IMR-90 (cell line): Measurements from ENCODE around the gene CELA3B.
"Not testable (repeated sequence)": the region's sequence is repeated elsewhere in the genome, so short reads cannot be mapped to it uniquely, and the experiment has no call there.

Experiments
- BHLHE40 ChIP-seq: fragments of 150-350 bp; IDR thresholded peaks from 2 replicates; pipeline ENCODE4 v1.6.1; 2016; ENCODE audit warnings: mild to moderate bottlenecking, low read depth, low read length
- CEBPB ChIP-seq: IDR thresholded peaks from 2 replicates; pipeline ENCODE4 v1.6.1; 2012; ENCODE audit warnings: low read depth, low read length, improper control_type of control experiment
- CHD1 ChIP-seq: IDR thresholded peaks from 2 replicates; pipeline ENCODE4 v1.6.1; 2012; ENCODE audit warnings: low read depth, low read length, improper control_type of control experiment
- CTCF ChIP-seq: conservative IDR thresholded peaks from 2 replicates; pipeline ENCODE4 v1.5.1; 2012; ENCODE audit warnings: mild to moderate bottlenecking, low read depth, low read length, improper control_type of control experiment
- ELK1 ChIP-seq: fragments of 150-350 bp; IDR thresholded peaks from 2 replicates; pipeline ENCODE4 v1.6.1; 2016; ENCODE audit warnings: low read depth, mild to moderate bottlenecking, low read length, moderate library complexity, borderline replicate concordance
- MAFK ChIP-seq: IDR thresholded peaks from 2 replicates; pipeline ENCODE4 v1.6.1; 2012; ENCODE audit warnings: low read depth, low read length, improper control_type of control experiment
- NFE2L2 ChIP-seq: fragments of 150-350 bp; IDR thresholded peaks from 2 replicates; pipeline ENCODE4 v1.6.1; 2016; ENCODE audit warnings: low read depth, mild to moderate bottlenecking, low read length
- POLR2A ChIP-seq: IDR thresholded peaks from 2 replicates; pipeline ENCODE4 v1.6.1; 2012; ENCODE audit warnings: mild to moderate bottlenecking, low read depth, low read length
- RAD21 ChIP-seq: IDR thresholded peaks from 2 replicates; pipeline ENCODE4 v1.6.1; 2012; ENCODE audit warnings: low read length, improper control_type of control experiment
- RCOR1 ChIP-seq: IDR thresholded peaks from 2 replicates; pipeline ENCODE4 v1.6.1; 2012; ENCODE audit warnings: mild to moderate bottlenecking, low read length, improper control_type of control experiment; ENCODE audit not compliant: insufficient replicate concordance
- RFX5 ChIP-seq: IDR thresholded peaks from 2 replicates; pipeline ENCODE4 v1.8.0; 2012; ENCODE audit warnings: low read depth, mild to moderate bottlenecking, low read length, moderate library complexity
- SMC3 ChIP-seq: fragments of 150-350 bp; IDR thresholded peaks from 2 replicates; pipeline ENCODE4 v1.6.1; 2016; ENCODE audit warnings: low read depth, mild to moderate bottlenecking, antibody characterized with exemption, low read length, moderate library complexity
- USF2 ChIP-seq: fragments of 150-350 bp; IDR thresholded peaks from 2 replicates; pipeline ENCODE4 v1.6.1; 2017; ENCODE audit warnings: mild to moderate bottlenecking, antibody characterized with exemption, low read length, low read depth

- not testable (repeated sequence) for TF ChIP-seq CTCF, POLR2A, RFX5, CHD1, BHLHE40, CEBPB, RAD21, SMC3, MAFK, USF2, ELK1, RCOR1, NFE2L2
These were observed 6.3 kb upstream of the CELA3B start for GRCh38 chr1:21970523-21970922.
